HK-2 (cell line): ENCODE results near the gene CKMT2.

Source experiments
- DNase-seq: peaks from one replicate; pipeline ENCODE4 v3.0.0-alpha.2; 2018; ENCODE audit not compliant: unreplicated experiment

CKMT2 gene

GRCh38 chr5:81216152-81216551 lies 17.0 kb upstream of the CKMT2 start:
- no peak for DNase-seq

GRCh38 chr5:81219389-81219788 lies 13.7 kb upstream of the CKMT2 start:
- DNase-seq: no peak

- DNase-seq: no peak
Observed at GRCh38 chr5:81222285-81222684, 10.8 kb upstream of the CKMT2 start.

GRCh38 chr5:81225463-81225862 lies 7.7 kb upstream of the CKMT2 start:
- no peak for DNase-seq

- no peak for DNase-seq
Observed at GRCh38 chr5:81226286-81226685, 6.8 kb upstream of the CKMT2 start.

- DNase-seq: no peak
Observed at GRCh38 chr5:81226949-81227348, 6.2 kb upstream of the CKMT2 start.

GRCh38 chr5:81228084-81228483 lies 5.0 kb upstream of the CKMT2 start:
- no peak for DNase-seq

- no peak for DNase-seq
Observed at GRCh38 chr5:81230416-81230815, 2.7 kb upstream of the CKMT2 start.

- no peak for DNase-seq
Observed at GRCh38 chr5:81232464-81233079, 550 bp upstream of the CKMT2 start.

- no peak for DNase-seq
Observed at GRCh38 chr5:81234299-81234698, 1.2 kb downstream of the CKMT2 start.

- DNase-seq: no peak
Observed at GRCh38 chr5:81234801-81235200, 1.7 kb downstream of the CKMT2 start.

- no peak for DNase-seq
Observed at GRCh38 chr5:81235287-81236072, 2.4 kb downstream of the CKMT2 start.

GRCh38 chr5:81238460-81238859 lies 5.3 kb downstream of the CKMT2 start:
- DNase-seq: no peak

GRCh38 chr5:81239613-81240012 lies 6.5 kb downstream of the CKMT2 start:
- DNase-seq: no peak

GRCh38 chr5:81241001-81241400 lies 7.9 kb downstream of the CKMT2 start:
- DNase-seq: no peak

- DNase-seq: no peak
Observed at GRCh38 chr5:81241961-81242648, 9.0 kb downstream of the CKMT2 start.

GRCh38 chr5:81242906-81243436 lies 9.8 kb downstream of the CKMT2 start:
- no peak for DNase-seq

- no peak for DNase-seq
Observed at GRCh38 chr5:81244451-81244850, 11.3 kb downstream of the CKMT2 start.

GRCh38 chr5:81245871-81246235 lies 12.7 kb downstream of the CKMT2 start:
- no peak for DNase-seq

- DNase-seq: no peak
Observed at GRCh38 chr5:81246697-81247096, 13.6 kb downstream of the CKMT2 start.

GRCh38 chr5:81247441-81247972 lies 14.4 kb downstream of the CKMT2 start:
- no peak for DNase-seq

- DNase-seq: no peak
Observed at GRCh38 chr5:81249240-81249639, 16.1 kb downstream of the CKMT2 start.

- DNase-seq: no peak
Observed at GRCh38 chr5:81250004-81250403, 16.9 kb downstream of the CKMT2 start.
